ENCODE results near the gene TRAPPC2.

DNA sequence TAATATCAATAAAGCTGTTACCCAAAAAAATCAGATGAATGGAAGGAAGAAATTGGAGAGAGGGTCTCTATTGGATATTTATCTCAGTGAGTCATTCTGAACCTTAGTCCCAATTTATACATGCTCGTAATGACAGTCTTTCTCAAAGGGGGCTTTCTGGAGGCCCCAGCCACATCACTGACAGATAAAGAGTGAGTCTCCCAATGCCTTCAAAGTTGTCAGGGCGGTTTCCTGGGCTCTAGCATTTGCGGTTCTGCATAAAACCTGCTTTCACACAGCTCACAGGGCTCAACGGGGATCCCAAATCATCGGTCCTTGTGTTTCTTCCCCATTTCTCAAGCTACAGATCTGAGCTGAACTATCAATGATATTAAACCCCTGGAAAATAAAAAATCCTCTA lies 64.2 kb downstream of the TRAPPC2 start:
- TF ChIP-seq CTCF (conservative IDR thresholded peaks at IDR 0.05), result no peak
- no peak for TF ChIP-seq EZH2 (IDR thresholded peaks at IDR 0.05; ENCODE audit: low read depth)

All from PC-9 (cell line).